ENCODE measurements around the gene TSC22D4.

DNA sequence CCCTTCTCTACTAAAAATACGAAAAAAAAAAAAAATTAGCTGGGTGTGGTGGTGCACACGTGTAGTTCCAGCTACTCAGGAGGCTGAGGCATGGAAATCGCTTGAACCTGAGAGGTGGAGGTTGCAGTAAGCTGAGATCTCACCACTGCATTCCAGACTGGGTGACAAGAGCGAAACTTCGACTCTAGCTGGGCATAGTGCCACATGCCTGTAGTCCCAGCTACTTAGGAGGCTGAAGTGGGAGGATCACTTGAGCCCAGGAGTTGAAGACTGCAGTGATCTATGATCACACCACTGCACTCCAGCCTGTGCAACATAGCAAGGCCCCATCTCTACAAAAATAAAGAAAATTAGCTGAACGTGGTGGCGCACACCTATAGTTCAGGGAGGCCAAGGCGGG, 13.7 kb downstream of the TSC22D4 start:
- TF ChIP-seq, protein P1, sequence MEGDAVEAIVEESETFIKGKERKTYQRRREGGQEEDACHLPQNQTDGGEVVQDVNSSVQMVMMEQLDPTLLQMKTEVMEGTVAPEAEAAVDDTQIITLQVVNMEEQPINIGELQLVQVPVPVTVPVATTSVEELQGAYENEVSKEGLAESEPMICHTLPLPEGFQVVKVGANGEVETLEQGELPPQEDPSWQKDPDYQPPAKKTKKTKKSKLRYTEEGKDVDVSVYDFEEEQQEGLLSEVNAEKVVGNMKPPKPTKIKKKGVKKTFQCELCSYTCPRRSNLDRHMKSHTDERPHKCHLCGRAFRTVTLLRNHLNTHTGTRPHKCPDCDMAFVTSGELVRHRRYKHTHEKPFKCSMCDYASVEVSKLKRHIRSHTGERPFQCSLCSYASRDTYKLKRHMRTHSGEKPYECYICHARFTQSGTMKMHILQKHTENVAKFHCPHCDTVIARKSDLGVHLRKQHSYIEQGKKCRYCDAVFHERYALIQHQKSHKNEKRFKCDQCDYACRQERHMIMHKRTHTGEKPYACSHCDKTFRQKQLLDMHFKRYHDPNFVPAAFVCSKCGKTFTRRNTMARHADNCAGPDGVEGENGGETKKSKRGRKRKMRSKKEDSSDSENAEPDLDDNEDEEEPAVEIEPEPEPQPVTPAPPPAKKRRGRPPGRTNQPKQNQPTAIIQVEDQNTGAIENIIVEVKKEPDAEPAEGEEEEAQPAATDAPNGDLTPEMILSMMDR (IDR thresholded peaks at IDR 0.05; ENCODE audit: low read depth, low read length): no peak
- TF ChIP-seq POLR2A (IDR thresholded peaks at IDR 0.05; ENCODE audit: extremely low read depth, insufficient read length) (no peak), MYC (IDR thresholded peaks at IDR 0.05; ENCODE audit: low read depth, low read length) (no peak)
- TF ChIP-seq, protein P2, sequence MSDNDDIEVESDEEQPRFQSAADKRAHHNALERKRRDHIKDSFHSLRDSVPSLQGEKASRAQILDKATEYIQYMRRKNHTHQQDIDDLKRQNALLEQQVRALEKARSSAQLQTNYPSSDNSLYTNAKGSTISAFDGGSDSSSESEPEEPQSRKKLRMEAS (IDR thresholded peaks at IDR 0.05; ENCODE audit: low read depth, low read length): no peak
